ENCODE measurements around the gene EXOC3.

EXOC3 gene

DNA sequence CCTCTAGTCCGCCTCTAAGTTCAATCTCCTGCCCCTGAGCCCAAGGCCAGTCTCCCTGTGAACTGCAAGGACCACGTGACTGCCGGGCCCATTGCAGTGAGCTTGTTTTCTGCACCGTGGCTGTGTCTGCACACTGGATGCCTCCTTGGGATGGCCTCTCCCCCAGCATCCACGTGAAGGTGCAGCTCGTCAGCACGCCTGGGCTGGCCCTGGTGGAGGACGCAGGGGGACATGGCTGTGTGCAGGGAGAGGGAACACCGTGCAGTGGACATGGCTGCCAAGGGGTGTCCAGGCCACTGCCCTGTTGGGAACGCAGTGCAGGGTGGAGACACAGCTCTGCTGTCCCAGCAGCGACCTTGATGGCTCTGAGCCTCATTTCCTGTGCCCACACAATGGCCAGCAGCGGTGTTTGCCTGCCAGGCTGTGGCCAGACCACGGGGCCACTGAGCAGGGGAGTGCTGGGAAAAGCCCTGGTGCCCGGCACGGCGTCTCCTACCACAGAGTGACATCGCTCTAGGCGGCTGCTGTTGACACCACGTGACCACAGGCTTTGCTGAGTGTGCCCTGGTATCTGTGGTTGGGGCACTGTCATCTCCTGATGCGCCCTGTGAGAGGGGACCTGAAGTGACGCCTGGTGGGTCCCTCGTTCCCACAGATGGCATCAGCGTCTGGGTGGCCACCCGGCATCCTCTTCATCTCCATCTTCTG, 26.9 kb upstream of the EXOC3 start:
- no peak for TF ChIP-seq POLR2A (IDR thresholded peaks at IDR 0.05; ENCODE audit: low read depth, low read length)
- FAIRE-seq (no peak), DNase-seq (ENCODE audit: insufficient read length, low spot score) (no peak)

DNA sequence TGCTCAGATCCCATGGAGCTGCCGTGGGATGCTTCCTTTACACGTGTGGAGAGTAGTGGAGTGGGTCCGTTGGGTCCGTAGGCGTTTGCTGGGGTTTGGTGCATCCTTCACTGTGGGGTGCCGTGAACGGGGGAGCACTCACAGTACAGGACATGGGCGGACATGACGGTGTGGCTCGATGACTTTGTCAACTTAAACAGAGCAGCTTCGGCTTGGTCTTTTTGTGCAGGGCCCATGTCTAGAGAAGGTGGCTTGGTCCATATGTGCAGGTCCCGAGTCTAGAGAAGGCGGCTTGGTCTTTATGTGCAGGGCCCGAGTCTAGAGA, 26.4 kb upstream of the EXOC3 start:
- DNase-seq (ENCODE audit: insufficient read length, low spot score) (no peak), FAIRE-seq (no peak)

DNA sequence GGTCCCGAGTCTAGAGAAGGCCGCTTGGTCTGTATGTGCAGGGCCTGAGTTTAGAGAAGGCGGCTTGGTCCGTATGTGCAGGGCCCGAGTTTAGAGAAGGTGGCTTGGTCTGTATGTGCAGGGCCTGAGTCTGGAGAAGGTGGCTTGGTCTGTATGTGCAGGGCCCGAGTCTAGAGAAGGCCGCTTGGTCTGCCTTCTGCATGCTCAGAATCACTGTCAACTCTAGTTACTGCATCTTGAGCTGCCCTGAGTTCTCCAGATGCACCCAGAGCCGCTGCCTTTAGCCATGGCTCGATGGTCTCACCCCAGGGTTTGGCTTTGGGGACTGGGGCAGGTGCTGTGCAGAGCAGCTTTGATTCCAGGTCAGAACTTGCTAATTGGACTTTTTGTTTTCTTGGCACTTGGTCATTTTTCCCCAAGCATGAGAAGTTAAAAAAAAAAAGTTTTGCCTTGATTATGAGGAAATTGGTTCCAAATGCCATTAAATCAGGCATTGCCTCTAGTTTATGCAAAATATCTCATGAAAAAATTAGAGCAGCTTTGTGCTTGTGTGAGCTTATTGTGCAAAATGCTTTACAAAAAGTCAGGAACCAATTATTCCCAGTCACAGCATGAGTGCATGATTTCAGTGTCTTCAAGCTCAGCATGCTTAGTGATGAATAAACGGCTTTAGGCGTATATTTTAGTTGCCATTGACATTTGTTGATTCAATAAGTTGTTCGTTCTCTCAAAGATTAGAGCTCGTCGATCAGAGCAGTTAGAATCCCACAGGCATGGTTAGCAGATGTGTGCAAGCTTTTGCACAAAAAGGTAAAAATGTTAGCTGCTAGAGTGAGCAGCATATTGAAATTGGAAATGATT, 25.4 kb upstream of the EXOC3 start:
- TF ChIP-seq POLR2A (IDR thresholded peaks at IDR 0.05; ENCODE audit: low read depth, low read length) = no peak
- FAIRE-seq = no peak
- no peak for DNase-seq (ENCODE audit: insufficient read length, low spot score)

More for the DNA sequence above, 26.4 kb upstream of the EXOC3 start:
- no peak for TF ChIP-seq POLR2A (IDR thresholded peaks at IDR 0.05; ENCODE audit: low read depth, low read length)

DNA sequence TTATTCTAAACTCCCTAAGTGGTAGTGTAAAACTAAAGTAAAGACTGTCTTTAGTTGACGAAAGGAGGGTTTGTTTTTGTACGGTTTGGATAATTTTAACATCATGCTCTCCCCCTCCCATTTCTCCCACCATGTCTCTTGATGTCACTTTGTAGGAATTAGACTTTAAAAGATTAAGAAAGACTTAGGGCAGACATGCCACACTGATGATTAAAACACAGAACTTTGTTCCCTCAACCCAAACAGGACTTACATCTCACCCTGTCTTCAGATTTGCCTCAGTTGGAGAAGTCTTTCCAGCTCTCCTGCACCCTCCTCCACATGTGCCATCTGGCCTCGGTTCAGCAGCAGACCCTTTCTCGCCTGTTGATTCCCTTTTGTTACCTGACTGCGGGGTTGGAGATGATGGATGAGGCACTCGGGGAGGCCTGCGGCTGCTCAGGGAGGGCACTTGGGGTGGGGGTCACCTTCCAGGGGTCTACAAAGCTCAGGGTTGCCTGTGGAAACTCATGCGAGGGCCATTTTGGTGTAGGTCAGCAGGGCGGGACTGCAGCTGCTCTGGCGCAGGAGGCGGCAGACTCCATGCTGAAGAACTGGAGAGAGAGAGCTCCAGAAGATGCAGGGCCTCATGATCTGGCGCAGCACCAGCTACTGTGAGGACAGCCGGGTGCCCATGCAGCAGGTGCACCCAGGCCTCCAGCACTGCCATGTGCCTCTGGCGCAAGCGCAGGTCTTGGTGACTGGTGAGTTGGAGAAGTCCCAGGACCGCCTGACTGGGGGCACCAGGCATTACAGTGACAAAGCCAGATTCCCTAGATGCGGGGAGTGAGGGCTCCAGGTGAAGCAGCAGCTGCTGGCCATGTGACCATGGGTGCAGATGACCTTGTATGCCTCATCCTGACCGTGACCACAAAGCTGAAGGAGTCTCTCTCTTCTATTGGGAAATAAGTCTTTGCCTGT, 24.5 kb upstream of the EXOC3 start:
- DNase-seq (ENCODE audit: insufficient read length, low spot score) = no peak
- FAIRE-seq = no peak
- no peak for TF ChIP-seq POLR2A (IDR thresholded peaks at IDR 0.05; ENCODE audit: low read depth, low read length)

DNA sequence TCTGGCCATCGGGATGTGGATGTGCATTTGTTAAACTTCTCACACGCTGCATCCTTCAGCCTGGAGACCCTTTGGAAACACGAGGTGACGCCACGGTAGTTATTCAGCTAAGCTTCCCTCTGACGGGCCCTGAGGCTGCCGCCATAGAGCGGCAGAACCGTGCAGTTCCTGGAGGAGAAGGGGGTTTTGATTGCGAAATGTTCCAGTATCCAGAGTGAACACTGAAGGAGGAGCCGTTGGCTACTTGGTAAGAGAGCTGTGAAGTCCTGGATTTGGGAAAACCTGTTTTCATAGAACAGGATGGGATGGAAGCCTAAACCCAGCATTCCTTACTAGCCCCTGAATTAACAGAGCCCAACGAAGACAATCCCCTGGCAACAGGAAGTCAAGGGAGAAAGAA, 23.0 kb upstream of the EXOC3 start:
- DNase-seq (ENCODE audit: insufficient read length, low spot score) (no peak), FAIRE-seq (no peak)
- TF ChIP-seq POLR2A (IDR thresholded peaks at IDR 0.05; ENCODE audit: low read depth, low read length) = no peak

DNA sequence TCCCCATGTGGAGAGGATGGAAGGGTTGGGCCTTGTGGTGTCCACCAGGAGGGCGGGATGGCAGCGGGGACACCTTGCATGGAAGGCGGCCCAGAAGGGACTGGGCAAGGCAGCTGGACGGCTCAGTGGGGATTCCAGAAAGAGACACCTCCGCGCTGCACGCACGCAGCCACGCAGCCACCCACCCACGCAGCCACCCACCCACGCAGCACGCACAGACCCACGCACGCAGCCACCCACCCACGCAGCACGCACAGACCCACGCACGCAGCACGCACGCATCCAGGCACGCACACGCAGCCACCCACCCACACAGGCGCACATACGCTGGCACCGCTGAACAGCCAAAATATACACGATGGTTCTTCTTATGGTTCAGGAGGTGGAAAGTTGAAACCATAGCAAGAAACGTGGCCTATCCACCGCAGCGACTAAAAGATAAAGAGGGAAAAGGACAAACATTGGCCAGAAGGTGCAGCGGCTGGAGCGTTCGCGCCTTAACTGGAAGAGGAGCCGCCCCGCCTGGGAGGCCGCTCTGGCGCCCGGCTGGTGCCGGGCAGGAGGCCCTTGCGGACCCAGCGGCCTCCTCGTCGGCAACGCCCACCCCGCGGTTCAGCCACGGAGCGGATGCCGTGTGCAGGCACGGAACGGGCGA, 22.2 kb upstream of the EXOC3 start:
- DNase-seq (ENCODE audit: insufficient read length, low spot score) (no peak), FAIRE-seq (no peak)
- no peak for TF ChIP-seq POLR2A (IDR thresholded peaks at IDR 0.05; ENCODE audit: low read depth, low read length)

DNA sequence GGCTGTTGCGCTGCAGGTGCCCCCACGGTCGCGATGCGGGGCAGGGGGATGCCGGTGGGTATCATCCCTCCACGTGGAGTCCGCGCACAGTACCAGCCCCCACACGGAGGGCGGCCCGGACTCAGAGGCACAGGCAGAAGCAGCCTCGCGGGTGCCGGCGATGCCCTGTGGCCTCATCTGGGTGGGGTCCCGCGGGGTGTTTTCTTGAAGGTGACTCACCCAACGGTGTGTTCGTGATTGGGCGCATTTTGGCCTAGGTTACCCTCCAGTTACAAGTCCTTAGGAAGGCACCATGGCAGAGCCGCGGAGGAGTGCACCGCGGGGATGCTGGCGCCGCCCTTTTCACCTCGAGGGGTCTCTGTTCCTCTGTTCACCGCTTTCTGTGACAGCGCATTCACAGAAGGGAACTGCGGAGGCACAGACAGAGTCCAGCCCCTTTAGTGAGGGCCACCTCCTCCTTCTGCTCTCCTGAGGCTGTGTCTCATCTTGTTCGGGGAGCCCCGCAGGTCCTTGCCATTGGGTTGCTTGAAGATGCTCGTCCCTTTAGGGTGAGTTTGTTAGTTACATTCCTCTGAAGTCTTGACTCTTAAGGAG, 21.6 kb upstream of the EXOC3 start:
- DNase-seq (ENCODE audit: insufficient read length, low spot score) = no peak
- no peak for FAIRE-seq
- TF ChIP-seq POLR2A (IDR thresholded peaks at IDR 0.05; ENCODE audit: low read depth, low read length) = no peak

DNA sequence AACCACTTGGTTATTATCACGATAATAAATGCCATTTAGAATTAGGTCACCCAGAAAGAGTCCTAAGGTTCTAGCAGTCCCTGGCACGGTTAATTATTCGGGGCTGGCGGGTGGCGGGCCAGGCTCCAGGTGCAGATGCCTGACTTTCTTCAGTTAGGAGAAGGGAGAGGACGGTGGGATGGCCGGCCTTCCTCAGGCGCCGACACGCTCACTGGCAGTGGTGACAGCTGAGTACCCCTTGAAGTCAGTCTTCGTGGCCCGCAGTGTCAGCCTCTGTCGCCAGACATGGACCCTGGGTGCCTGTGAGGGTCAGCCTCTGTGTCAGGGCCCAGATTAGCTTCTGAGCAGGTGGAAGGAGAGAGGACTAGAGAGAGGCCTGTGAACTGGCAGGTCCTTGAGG, 21.1 kb upstream of the EXOC3 start:
- DNase-seq (ENCODE audit: insufficient read length, low spot score) (no peak), FAIRE-seq (no peak)
- TF ChIP-seq POLR2A (IDR thresholded peaks at IDR 0.05; ENCODE audit: low read depth, low read length) = no peak

DNA sequence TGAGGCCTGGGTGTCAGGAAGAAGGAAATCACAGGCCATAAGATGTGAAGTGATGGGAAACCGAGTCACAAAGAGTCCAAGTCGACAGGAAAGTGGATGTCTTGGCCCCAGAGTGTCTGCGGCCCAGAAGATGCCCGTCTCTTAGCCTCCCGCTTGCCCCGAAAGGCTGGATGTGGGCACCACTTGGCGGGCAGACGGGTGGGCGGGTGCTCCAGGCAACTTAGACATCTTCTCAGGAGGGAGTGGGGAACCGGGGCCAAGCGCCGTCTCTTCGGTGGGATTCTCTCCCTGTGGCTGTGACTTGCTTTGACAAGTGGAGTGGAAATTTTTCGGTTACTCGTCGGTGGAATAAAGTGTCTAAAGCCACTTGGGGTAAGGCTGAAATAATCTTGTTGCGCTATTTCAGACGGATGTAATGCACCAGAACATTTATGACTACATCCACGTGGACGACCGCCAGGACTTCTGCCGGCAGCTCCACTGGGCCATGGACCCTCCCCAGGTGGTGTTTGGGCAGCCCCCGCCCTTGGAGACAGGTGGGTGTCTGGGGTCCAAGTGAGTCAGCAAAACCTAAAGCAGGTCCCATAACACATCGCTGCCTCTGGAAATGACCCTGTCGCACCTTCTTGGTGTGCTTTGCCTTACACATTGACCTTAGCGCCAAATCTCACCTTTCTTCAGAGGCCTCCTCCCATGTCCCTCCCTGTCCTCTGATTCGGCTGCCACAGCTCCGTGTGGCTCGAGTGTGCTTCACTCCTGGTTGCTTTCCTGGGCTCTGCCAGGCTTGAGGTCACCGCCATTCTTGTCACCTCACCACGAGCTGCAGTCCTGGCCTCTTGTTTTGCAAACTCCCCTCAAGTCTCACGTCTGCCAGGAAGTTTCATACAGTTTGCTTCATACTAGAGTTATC, 20.4 kb upstream of the EXOC3 start:
- DNase-seq (ENCODE audit: insufficient read length, low spot score) (no peak), FAIRE-seq (no peak)
- TF ChIP-seq POLR2A (IDR thresholded peaks at IDR 0.05; ENCODE audit: low read depth, low read length) = no peak

DNA sequence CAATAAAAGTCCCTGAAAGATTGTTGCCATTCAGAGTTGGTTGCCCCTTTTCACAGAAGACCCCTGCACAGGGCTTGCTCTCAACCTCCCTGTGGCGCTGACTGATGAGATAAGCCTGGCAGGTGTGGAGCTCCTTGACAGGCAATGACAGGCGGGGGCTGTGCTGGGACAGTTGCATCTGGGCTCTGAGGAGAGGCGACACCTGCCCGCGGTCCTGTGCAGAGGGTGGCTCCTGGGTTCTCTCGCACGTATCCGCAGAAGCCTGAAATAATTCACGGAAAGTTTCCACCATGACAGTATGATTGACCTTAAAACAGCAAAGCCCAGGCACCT, 19.8 kb upstream of the EXOC3 start:
- no peak for TF ChIP-seq POLR2A (IDR thresholded peaks at IDR 0.05; ENCODE audit: low read depth, low read length)
- DNase-seq (ENCODE audit: insufficient read length, low spot score) (no peak), FAIRE-seq (no peak)

DNA sequence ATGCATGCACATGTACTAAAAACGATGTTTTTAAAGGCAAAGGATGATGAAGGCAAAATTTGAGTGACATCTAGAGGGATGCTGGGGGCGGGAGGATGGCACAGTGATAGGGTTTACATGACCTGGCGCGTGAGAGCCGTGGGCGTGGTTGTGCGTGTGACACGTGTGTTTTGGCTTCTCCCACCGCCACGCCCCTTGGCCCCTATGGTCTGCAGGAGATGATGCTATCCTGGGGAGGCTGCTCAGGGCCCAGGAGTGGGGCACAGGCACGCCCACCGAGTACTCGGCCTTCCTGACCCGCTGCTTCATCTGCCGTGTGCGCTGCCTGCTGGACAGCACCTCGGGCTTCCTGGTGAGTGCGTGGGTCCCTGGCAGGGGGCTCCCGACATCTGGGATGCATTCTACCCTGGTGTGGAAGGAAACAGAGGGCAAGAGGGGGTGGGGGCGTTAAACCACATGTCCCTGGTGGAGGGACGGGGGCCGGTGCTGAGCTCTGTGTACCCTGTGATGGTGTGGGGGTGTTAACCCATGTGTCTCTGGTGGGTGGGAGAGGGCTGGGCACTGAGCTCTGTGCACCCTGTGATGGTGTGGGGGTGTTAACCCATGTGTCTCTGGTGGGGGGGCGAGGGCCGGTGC, 19.2 kb upstream of the EXOC3 start:
- FAIRE-seq (no peak), DNase-seq (ENCODE audit: insufficient read length, low spot score) (no peak)
- TF ChIP-seq POLR2A (IDR thresholded peaks at IDR 0.05; ENCODE audit: low read depth, low read length) = no peak
